Tibial nerve (tissue), 4 donors: ENCODE data around the gene PLA2G4A. TPM values are rescaled to one million over a fixed set of nuclear protein-coding genes. Genes with fewer than 3 reads are reported as not detected.

Experiments used
- DNase-seq, 2 donors: peaks; one replicate each; pipeline ENCODE4 v3.0.0-alpha.2; 2019; ENCODE audit warnings: low spot score in 2 of 2
- H3K27ac ChIP-seq, 4 donors: fragments of 200-600 bp; sonication (generic) in 3 of 4; one replicate each; pipeline ENCODE4 v1.5.1; 2017 to 2019; ENCODE audit warnings: mild to moderate bottlenecking in 1 of 4
- H3K27me3 ChIP-seq, 2 donors: fragments of 200-600 bp; sonication (generic) in 1 of 2; one replicate each; pipeline versions ENCODE4 v1.5.1 to v1.6.0; 2017 to 2019
- H3K36me3 ChIP-seq, 3 donors: fragments of 200-600 bp; sonication (generic); one replicate each; pipeline ENCODE4 v1.5.1; 2018 to 2019
- H3K4me1 ChIP-seq, 4 donors: fragments of 200-600 bp; sonication (generic) in 3 of 4; one replicate each; pipeline ENCODE4 v1.5.1; 2017 to 2019
- H3K4me3 ChIP-seq, 4 donors: fragments of 200-600 bp; sonication (generic) in 3 of 4; one replicate each; pipeline ENCODE4 v1.5.1; 2017 to 2019; ENCODE audit warnings: mild to moderate bottlenecking in 1 of 4, moderate library complexity in 1 of 4
- H3K9me3 ChIP-seq, 4 donors: fragments of 200-600 bp; sonication (generic) in 3 of 4; one replicate each; pipeline ENCODE4 v1.5.1; 2017 to 2019
- CTCF ChIP-seq, 5 experiments: fragments of 200-600 bp in 3 of 5; fragments of 450-650 bp in 2 of 5; sonication (generic) in 3 of 5; IDR thresholded peaks; one replicate each; pipeline ENCODE4 v1.5.1; 2016 to 2019; ENCODE audit warnings: antibody characterized with exemption in 5 of 5, mild to moderate bottlenecking in 3 of 5, moderate library complexity in 2 of 5
- EP300 ChIP-seq, 2 donors: sonication (generic); formaldehyde crosslinking; IDR thresholded peaks; one replicate each; pipeline ENCODE4 v1.6.1; 2017; ENCODE audit warnings: antibody characterized with exemption in 2 of 2, mild to moderate bottlenecking in 1 of 2
- POLR2A ChIP-seq, 2 donors: fragments of 450-650 bp; IDR thresholded peaks; one replicate each; pipeline ENCODE4 v1.6.1; 2017; ENCODE audit warnings: antibody characterized with exemption in 2 of 2, mild to moderate bottlenecking in 2 of 2, moderate library complexity in 2 of 2
- WGBS, 2 donors: methylation state at CpG; one replicate each; pipeline ENCODE4 v1.1.5; 2018; 5-methylcytosine and 5-hydroxymethylcytosine counted together
- total RNA-seq, 4 donors: library from RNA; depleted of rRNA; stranded (reverse); fragments of >200 nt; gene quantifications; one replicate each; pipeline ENCODE4 v1.1.0, GENCODE V29; 2016

The PLA2G4A gene
- total RNA-seq, 4 donors from 2014 or later, result 3.7 to 7.2 (median 6.3) TPM

DNA sequence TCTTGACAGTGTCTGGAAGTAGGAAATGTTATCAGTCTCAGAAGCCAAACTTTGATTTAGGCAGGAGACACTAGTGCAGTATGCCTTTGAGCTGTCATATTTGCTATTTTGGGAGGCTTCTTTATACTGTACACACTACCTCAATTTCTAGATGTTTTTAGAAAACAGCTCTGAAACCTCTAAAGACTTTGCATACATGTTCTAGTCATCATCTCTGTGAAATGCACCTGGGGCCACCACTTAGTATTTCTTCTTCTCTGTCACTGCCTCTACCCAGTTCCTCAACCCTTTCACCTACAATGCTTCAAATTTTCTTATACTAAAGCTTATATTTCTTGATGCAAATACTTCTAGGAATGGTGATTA, 29.1 kb upstream of the PLA2G4A start:
- TF ChIP-seq POLR2A (IDR thresholded peaks at IDR 0.05), result no peak
- no peak for TF ChIP-seq EP300 (IDR thresholded peaks at IDR 0.05)
- TF ChIP-seq CTCF (IDR thresholded peaks at IDR 0.05), result no peak
- H3K27ac ChIP-seq, result no peak overlapping the region
- no peak overlapping the region for H3K4me3 ChIP-seq
- no peaks in the 10 kb centered on the region for H3K27me3 ChIP-seq
- H3K36me3 ChIP-seq, result no peaks in the 10 kb centered on the region
- no peaks in the 10 kb centered on the region for H3K4me1 ChIP-seq
- H3K9me3 ChIP-seq, result no peaks in the 10 kb centered on the region
- DNase-seq, result no peak

- Histone ChIP-seq H3K4me1 (no peaks in the 10 kb centered on the region), H3K36me3 (no peaks in the 10 kb centered on the region), H3K4me3 (no peak overlapping the region), H3K27me3 (no peaks in the 10 kb centered on the region), H3K27ac (no peak overlapping the region), H3K9me3 (no peaks in the 10 kb centered on the region)
- DNase-seq, result no peak
- 80% methylated on average over 1 of the region's 1 CpG for WGBS, 2 donors
- TF ChIP-seq EP300 (IDR thresholded peaks at IDR 0.05) (no peak), CTCF (IDR thresholded peaks at IDR 0.05) (no peak), POLR2A (IDR thresholded peaks at IDR 0.05) (no peak)
These were observed 26.4 kb upstream of the PLA2G4A start for GRCh38 chr1:186802388-186802787.

DNA sequence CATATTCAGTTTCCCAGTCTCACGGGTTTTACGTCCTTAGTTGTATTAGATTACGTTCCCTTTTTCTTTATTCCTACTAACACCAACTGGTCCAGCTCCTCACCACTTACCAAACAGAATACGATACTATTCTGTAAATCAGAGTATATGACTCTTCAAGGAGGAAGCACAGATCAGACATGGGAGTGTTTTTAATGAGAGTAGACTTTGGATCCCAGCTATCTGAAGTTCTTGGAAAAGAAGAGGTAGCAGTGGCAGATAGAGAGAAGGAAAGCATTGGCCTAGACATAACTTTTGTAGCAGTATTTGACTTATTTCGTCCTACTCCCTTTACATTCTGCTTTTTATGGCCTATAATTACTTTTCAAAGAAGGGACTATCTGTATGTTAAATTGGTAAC, 24.1 kb upstream of the PLA2G4A start:
- Histone ChIP-seq H3K4me1 (no peaks in the 10 kb centered on the region), H3K27ac (no peak overlapping the region), H3K4me3 (no peak overlapping the region), H3K36me3 (no peaks in the 10 kb centered on the region), H3K9me3 (no peaks in the 10 kb centered on the region), H3K27me3 (no peaks in the 10 kb centered on the region)
- 73% methylated on average over 5 of the region's 5 CpGs for WGBS, 2 donors
- no peak for TF ChIP-seq EP300 (IDR thresholded peaks at IDR 0.05)
- no peak for TF ChIP-seq POLR2A (IDR thresholded peaks at IDR 0.05)
- no peak for TF ChIP-seq CTCF (IDR thresholded peaks at IDR 0.05)
- no peak for DNase-seq

- Histone ChIP-seq H3K4me3 (no peak overlapping the region), H3K9me3 (no peaks in the 10 kb centered on the region), H3K27ac (no peak overlapping the region), H3K27me3 (no peaks in the 10 kb centered on the region), H3K4me1 (no peaks in the 10 kb centered on the region), H3K36me3 (no peaks in the 10 kb centered on the region)
- DNase-seq, result no peak
- TF ChIP-seq EP300 (IDR thresholded peaks at IDR 0.05) (no peak), CTCF (IDR thresholded peaks at IDR 0.05) (no peak), POLR2A (IDR thresholded peaks at IDR 0.05) (no peak)
- WGBS, 2 donors, result 52 to 61% methylated on average over 3 of the region's 3 CpGs
These were observed 22.3 kb upstream of the PLA2G4A start for GRCh38 chr1:186806477-186806876.

GRCh38 chr1:186807163-186807562, 21.6 kb upstream of the PLA2G4A start:
- no peak for DNase-seq
- TF ChIP-seq POLR2A (IDR thresholded peaks at IDR 0.05), result no peak
- Histone ChIP-seq H3K4me1 (no peaks in the 10 kb centered on the region), H3K27me3 (no peaks in the 10 kb centered on the region), H3K36me3 (no peaks in the 10 kb centered on the region), H3K27ac (no peak overlapping the region), H3K4me3 (no peak overlapping the region), H3K9me3 (no peaks in the 10 kb centered on the region)
- WGBS, 2 donors, result 91 to 96% methylated on average over 4 of the region's 4 CpGs

DNA sequence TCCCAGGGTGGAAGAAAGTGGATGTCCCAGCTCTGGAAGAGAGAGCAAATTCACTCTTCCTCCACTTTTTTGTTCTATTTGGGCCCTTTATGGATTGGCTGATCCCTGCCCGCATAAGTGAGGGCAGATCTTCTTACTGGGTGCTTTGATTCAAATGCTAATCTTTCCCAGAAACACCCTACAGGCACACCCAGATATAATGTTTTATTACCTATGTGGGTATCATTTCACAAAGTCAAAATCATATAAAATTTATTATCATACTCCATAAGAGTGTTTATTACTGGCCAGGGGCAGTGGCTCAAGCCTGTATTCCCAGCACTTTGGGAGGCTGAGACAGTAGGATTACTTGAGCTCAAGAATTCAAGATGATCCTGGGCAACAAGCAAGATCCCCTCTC, 16.9 kb upstream of the PLA2G4A start:
- TF ChIP-seq CTCF (IDR thresholded peaks at IDR 0.05) (no peak), POLR2A (IDR thresholded peaks at IDR 0.05) (no peak)
- H3K27ac ChIP-seq, result no peak overlapping the region
- H3K36me3 ChIP-seq, result no peaks in the 10 kb centered on the region
- H3K4me3 ChIP-seq, result no peak overlapping the region
- H3K27me3 ChIP-seq, result no peaks in the 10 kb centered on the region
- H3K9me3 ChIP-seq, result no peaks in the 10 kb centered on the region
- no peaks in the 10 kb centered on the region for H3K4me1 ChIP-seq
- WGBS, 2 donors, result 94 to 97% methylated on average over 1 of the region's 1 CpG
- DNase-seq, result no peak
